WI38 (cell line): ENCODE data around the gene PEPD.

ENCODE experiments used
- H3K4me3 ChIP-seq: 2 replicates; pipeline ENCODE4 v1.5.1; 2011; ENCODE audit warnings: low read depth, mild to moderate bottlenecking, control low read depth, low read length
- TF ChIP-seq, protein P1 (sequence below): IDR thresholded peaks from 2 replicates; pipeline ENCODE4 v1.5.1; 2012; ENCODE audit warnings: low read depth, mild to moderate bottlenecking, control low read depth, low read length

Gene PEPD

GRCh38 chr19:33388725-33389420 lies 132.7 kb downstream of the PEPD start:
- TF ChIP-seq, protein P1, sequence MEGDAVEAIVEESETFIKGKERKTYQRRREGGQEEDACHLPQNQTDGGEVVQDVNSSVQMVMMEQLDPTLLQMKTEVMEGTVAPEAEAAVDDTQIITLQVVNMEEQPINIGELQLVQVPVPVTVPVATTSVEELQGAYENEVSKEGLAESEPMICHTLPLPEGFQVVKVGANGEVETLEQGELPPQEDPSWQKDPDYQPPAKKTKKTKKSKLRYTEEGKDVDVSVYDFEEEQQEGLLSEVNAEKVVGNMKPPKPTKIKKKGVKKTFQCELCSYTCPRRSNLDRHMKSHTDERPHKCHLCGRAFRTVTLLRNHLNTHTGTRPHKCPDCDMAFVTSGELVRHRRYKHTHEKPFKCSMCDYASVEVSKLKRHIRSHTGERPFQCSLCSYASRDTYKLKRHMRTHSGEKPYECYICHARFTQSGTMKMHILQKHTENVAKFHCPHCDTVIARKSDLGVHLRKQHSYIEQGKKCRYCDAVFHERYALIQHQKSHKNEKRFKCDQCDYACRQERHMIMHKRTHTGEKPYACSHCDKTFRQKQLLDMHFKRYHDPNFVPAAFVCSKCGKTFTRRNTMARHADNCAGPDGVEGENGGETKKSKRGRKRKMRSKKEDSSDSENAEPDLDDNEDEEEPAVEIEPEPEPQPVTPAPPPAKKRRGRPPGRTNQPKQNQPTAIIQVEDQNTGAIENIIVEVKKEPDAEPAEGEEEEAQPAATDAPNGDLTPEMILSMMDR: no peak
- H3K4me3 ChIP-seq: no peak overlapping the region

DNA sequence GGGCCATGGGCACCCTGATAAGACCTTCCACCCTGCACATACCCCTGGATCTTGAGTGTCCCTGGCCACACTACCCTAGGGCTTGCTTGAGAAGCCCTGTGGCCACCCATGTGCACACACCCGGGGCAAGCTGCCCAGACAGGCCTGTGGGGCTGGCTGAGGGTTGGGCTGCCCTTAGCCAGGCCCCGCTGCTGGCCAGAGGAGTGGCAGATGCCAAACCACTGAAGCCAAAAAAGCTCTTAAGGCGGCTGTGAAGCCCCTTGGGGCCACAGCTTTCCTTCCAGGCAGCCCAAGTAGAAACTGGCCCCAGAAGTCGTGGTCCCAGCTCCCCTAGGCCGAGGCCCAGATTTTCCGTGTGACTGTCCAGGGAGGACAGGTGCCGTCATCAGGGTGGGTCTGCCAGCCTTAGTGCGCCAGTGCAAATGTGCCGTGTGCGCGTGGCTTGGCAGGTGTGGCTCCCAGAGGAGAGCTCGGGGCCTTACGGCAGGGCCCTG lies 133.3 kb downstream of the PEPD start:
- TF ChIP-seq, protein P1: no peak
- H3K4me3 ChIP-seq: no peak overlapping the region

DNA sequence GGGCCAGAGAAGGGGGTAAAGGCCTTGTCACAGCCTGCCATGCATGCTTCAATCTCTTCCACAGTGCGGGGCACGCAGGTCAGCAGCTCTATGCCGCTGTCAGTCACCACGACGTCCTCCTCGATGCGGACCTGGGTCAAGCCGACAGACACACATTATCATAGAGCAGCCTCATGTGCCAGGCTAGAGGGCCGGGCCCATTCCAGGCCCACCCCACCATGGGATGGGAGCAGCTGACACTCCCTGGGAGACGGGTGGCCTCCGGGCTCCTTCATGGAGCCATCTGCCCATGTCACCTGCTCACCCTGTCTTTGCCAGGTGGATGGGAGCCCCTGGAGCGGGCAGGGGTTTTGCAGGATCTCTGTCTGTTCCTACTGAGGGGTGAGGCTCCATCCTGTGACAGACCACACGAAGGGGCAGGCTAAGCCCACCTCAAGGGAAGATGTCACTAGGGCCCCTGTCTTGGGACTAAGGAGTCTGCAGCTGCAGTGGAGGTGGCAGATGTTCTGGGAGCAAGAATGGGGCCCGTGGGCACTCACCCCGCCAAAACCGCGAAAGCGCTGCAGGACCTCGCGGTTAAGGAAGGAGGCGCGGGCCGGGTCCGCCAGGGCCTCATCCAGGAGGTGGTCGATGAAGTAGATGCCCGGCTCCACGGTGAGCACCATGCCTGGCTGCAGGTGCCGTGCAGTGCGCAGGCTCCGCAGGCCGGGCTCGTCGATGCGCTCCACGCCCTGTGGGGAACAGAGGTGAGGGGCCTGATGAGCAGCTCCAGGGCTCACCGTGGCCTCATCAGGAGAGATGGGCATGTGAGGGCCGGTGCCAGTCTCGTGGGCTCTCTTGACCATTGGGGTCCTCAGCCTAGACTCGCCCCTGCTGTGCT lies 134.0 kb downstream of the PEPD start:
- TF ChIP-seq, protein P1: no peak
- no peak overlapping the region for H3K4me3 ChIP-seq

GRCh38 chr19:33386361-33386858 lies 135.2 kb downstream of the PEPD start:
- no peak overlapping the region for H3K4me3 ChIP-seq

GRCh38 chr19:33385956-33386355 lies 135.6 kb downstream of the PEPD start:
- TF ChIP-seq, protein P1: no peak
- no peak overlapping the region for H3K4me3 ChIP-seq

More at GRCh38 chr19:33386361-33386858, 135.2 kb downstream of the PEPD start:
- TF ChIP-seq, protein P1: no peak

DNA sequence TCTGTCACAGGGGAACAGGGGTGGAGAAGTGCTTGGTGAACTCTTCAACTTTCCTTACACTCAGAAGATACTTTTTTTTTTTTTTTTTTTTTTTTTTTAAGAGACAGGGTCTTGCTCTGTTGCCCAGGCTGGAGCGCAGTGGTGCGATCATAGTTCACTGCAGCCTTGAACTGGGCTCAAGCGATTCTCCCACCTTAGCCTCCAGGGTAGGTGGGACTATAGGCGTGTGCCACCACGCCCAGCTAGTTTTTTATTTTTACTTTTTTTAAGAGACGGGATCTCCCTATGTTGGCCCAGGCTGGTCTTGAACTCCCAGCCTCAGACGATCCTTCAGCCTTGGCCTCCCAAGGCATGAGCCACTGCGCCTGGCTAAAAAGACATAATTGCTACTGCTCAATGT lies 136.6 kb downstream of the PEPD start:
- no peak overlapping the region for H3K4me3 ChIP-seq
- TF ChIP-seq, protein P1: no peak
